DMS53 (cell line): ENCODE data around the gene NCOA1.
"Not testable (repeated sequence)": the region's sequence is repeated elsewhere in the genome, so short reads cannot be mapped to it uniquely, and the experiment has no call there.

Experiments
- DNase-seq: peaks from one replicate; lab custom pipeline; 2025; lab: John Stamatoyannopoulos, UW

The NCOA1 gene

GRCh38 chr2:24576146-24576545 lies 85.1 kb downstream of the NCOA1 start:
- no peak for DNase-seq

- DNase-seq, result no peak
Measured at GRCh38 chr2:24576617-24577016, 85.6 kb downstream of the NCOA1 start.

GRCh38 chr2:24577481-24577880 lies 86.4 kb downstream of the NCOA1 start:
- DNase-seq, result no peak

- no peak for DNase-seq
Measured at GRCh38 chr2:24579053-24579803, 88.2 kb downstream of the NCOA1 start.

- no peak for DNase-seq
Measured at GRCh38 chr2:24580561-24580960, 89.5 kb downstream of the NCOA1 start.

GRCh38 chr2:24581971-24582370 lies 90.9 kb downstream of the NCOA1 start:
- DNase-seq, result not testable (repeated sequence)

- DNase-seq, result no peak
Measured at GRCh38 chr2:24586955-24587354, 95.9 kb downstream of the NCOA1 start.

GRCh38 chr2:24588294-24588693 lies 97.2 kb downstream of the NCOA1 start:
- DNase-seq, result no peak

GRCh38 chr2:24592441-24593100 lies 101.5 kb downstream of the NCOA1 start:
- no peak for DNase-seq

- no peak for DNase-seq
Measured at GRCh38 chr2:24594283-24594682, 103.2 kb downstream of the NCOA1 start.

GRCh38 chr2:24597181-24597870 lies 106.3 kb downstream of the NCOA1 start:
- DNase-seq, result no peak

GRCh38 chr2:24600140-24600539 lies 109.1 kb downstream of the NCOA1 start:
- not testable (repeated sequence) for DNase-seq

- no peak for DNase-seq
Measured at GRCh38 chr2:24611631-24612030, 120.6 kb downstream of the NCOA1 start.

GRCh38 chr2:24613154-24613814 lies 122.2 kb downstream of the NCOA1 start:
- DNase-seq, result peak; percentile 91

- DNase-seq, result no peak
Measured at GRCh38 chr2:24616616-24617015, 125.6 kb downstream of the NCOA1 start.

- no peak for DNase-seq
Measured at GRCh38 chr2:24617424-24617823, 126.4 kb downstream of the NCOA1 start.

- DNase-seq, result no peak
Measured at GRCh38 chr2:24618144-24618543, 127.1 kb downstream of the NCOA1 start.

GRCh38 chr2:24618680-24619079 lies 127.6 kb downstream of the NCOA1 start:
- no peak for DNase-seq

- DNase-seq, result no peak
Measured at GRCh38 chr2:24620936-24621335, 129.9 kb downstream of the NCOA1 start.

GRCh38 chr2:24621779-24622538 lies 130.9 kb downstream of the NCOA1 start:
- no peak for DNase-seq

- no peak for DNase-seq
Measured at GRCh38 chr2:24623535-24623934, 132.5 kb downstream of the NCOA1 start.

GRCh38 chr2:24625728-24626127 lies 134.7 kb downstream of the NCOA1 start:
- no peak for DNase-seq
